HEK293 (cell line): Measurements from ENCODE around the gene UNC93A.
"Not testable (repeated sequence)": the region's sequence is repeated elsewhere in the genome, so short reads cannot be mapped to it uniquely, and the experiment has no call there.

Experiments used
- CTCF ChIA-PET: fragments of 350-600 bp; formaldehyde crosslinking; extraction: SDS; loops from one replicate; lab custom pipeline; 2021; ENCODE audit warnings: antibody characterized with exemption; lab: Yijun Ruan, JAX
- POLR2A ChIA-PET: fragments of 300-600 bp; formaldehyde crosslinking; extraction: SDS; loops from one replicate; lab custom pipeline; 2020; ENCODE audit warnings: antibody characterized with exemption, inconsistent platforms; lab: Yijun Ruan, JAX
- H3K27ac ChIP-seq: fragments of 200-500 bp; sonication (Bioruptor generic); 2 replicates; pipeline ENCODE4 v1.5.1; 2014; ENCODE audit warnings: low read depth, low read length, control low read depth, inconsistent platforms; ENCODE audit errors: extremely low read depth
- H3K36me3 ChIP-seq, 2 experiments: fragments of 200-500 bp in 1 of 2; sonication (Bioruptor generic) in 1 of 2; 1 replicate in 1 of 2; 2 replicates in 1 of 2; pipeline ENCODE4 v1.5.1; 2014 to 2017; ENCODE audit warnings: inconsistent platforms in 2 of 2, low read length in 2 of 2; ENCODE audit not compliant: control insufficient read depth in 2 of 2, insufficient read depth in 1 of 2
- H3K4me1 ChIP-seq: fragments of 200-500 bp; sonication (Bioruptor generic); 2 replicates; pipeline ENCODE4 v1.5.1; 2014; ENCODE audit warnings: mild to moderate bottlenecking, low read length, inconsistent platforms; ENCODE audit not compliant: control insufficient read depth, insufficient read depth
- H3K4me3 ChIP-seq: 2 replicates; pipeline ENCODE4 v1.5.1; 2011; ENCODE audit warnings: low read depth, mild to moderate bottlenecking, control low read depth, low read length, moderate library complexity
- H3K9me3 ChIP-seq: fragments of 200-500 bp; sonication (Bioruptor generic); 2 replicates; pipeline ENCODE4 v1.5.1; 2014; ENCODE audit warnings: low read depth, low read length, inconsistent platforms; ENCODE audit not compliant: control insufficient read depth, insufficient read depth
- GLIS2 ChIP-seq: fragments of 450-650 bp; formaldehyde crosslinking; IDR thresholded peaks from 2 replicates; pipeline ENCODE4 v1.5.1; 2016; ENCODE audit warnings: missing biosample characterization, missing genetic modification characterization
- HOXD13 ChIP-seq: sonication (generic); formaldehyde crosslinking; IDR thresholded peaks from 2 replicates; pipeline ENCODE4 v1.8.0; 2022; ENCODE audit warnings: missing genetic modification reagents, borderline replicate concordance
- MZF1 ChIP-seq: fragments of 450-650 bp; formaldehyde crosslinking; IDR thresholded peaks from 2 replicates; pipeline ENCODE4 v1.5.1; 2017; ENCODE audit warnings: missing biosample characterization, missing genetic modification characterization, borderline replicate concordance
- PATZ1 ChIP-seq: fragments of 450-650 bp; formaldehyde crosslinking; IDR thresholded peaks from 2 replicates; pipeline ENCODE4 v1.5.1; 2016; ENCODE audit warnings: missing biosample characterization, missing genetic modification characterization
- RBAK ChIP-seq: fragments of 450-650 bp; formaldehyde crosslinking; IDR thresholded peaks from 2 replicates; pipeline ENCODE4 v1.5.1; 2016; ENCODE audit warnings: missing biosample characterization, missing genetic modification characterization
- ZBTB11 ChIP-seq: fragments of 450-650 bp; formaldehyde crosslinking; conservative IDR thresholded peaks from 2 replicates; pipeline ENCODE4 v1.5.1; 2016; ENCODE audit warnings: low read depth, missing biosample characterization, missing genetic modification characterization
- ZNF23 ChIP-seq: fragments of 450-650 bp; formaldehyde crosslinking; IDR thresholded peaks from 2 replicates; pipeline ENCODE4 v1.5.1; 2016; ENCODE audit warnings: missing biosample characterization, missing genetic modification characterization, borderline replicate concordance
- ZNF280D ChIP-seq: fragments of 450-650 bp; formaldehyde crosslinking; IDR thresholded peaks from 2 replicates; pipeline ENCODE4 v1.5.1; 2016; ENCODE audit warnings: missing biosample characterization, missing genetic modification characterization
- ZNF529 ChIP-seq: fragments of 450-650 bp; formaldehyde crosslinking; IDR thresholded peaks from 2 replicates; pipeline ENCODE4 v1.5.1; 2017; ENCODE audit warnings: missing genetic modification characterization, missing biosample characterization; ENCODE audit not compliant: insufficient replicate concordance
- ZNF571 ChIP-seq: fragments of 450-650 bp; formaldehyde crosslinking; IDR thresholded peaks from 2 replicates; pipeline ENCODE4 v1.5.0; 2017; ENCODE audit warnings: missing biosample characterization, missing genetic modification characterization
- ZNF629 ChIP-seq: fragments of 450-650 bp; formaldehyde crosslinking; IDR thresholded peaks from 2 replicates; pipeline ENCODE4 v1.5.1; 2017; ENCODE audit warnings: missing biosample characterization, missing genetic modification characterization
- ZSCAN4 ChIP-seq: fragments of 450-650 bp; formaldehyde crosslinking; IDR thresholded peaks from 2 replicates; pipeline ENCODE4 v1.5.1; 2017; ENCODE audit warnings: missing biosample characterization, missing genetic modification characterization

UNC93A gene

GRCh38 chr6:167248878-167249455 is 42.1 kb upstream of the UNC93A start:
- CTCF ChIA-PET, result interaction anchor here (0.6 to 0.9 kb wide), 2 partner anchors 123 to 293 kb away, joined by 3 to 5 read pairs; no protein-coding TSS in a partner anchor
- H3K27ac ChIP-seq, H3K36me3 ChIP-seq, H3K4me1 ChIP-seq, H3K4me3 ChIP-seq, H3K9me3 ChIP-seq, POLR2A ChIA-PET: not testable (repeated sequence)

- TF ChIP-seq MZF1 (tag by site-specific recombination) (no peak), PATZ1 (tag by site-specific recombination) (no peak), ZNF629 (no peak), GLIS2 (tag by site-specific recombination) (no peak), ZNF571 (tag by site-specific recombination) (no peak), RBAK (tag by site-specific recombination) (no peak), ZSCAN4 (tag by site-specific recombination) (no peak), HOXD13 (CRISPR knock-in tag) (no peak), ZNF280D (tag by site-specific recombination) (no peak), ZNF529 (tag by site-specific recombination) (no peak), ZBTB11 (tag by site-specific recombination) (no peak), ZNF23 (no peak)
- TF ChIP-seq, all 188 proteins: peak for 0
- POLR2A ChIA-PET, result no interaction called here
- Histone ChIP-seq H3K36me3 (no peaks in the 10 kb centered on the region), H3K9me3 (no peaks in the 10 kb centered on the region), H3K4me3 (no peak overlapping the region), H3K4me1 (no peaks in the 10 kb centered on the region), H3K27ac (no peak overlapping the region)
- CTCF ChIA-PET, result interaction anchor here (0.6 kb wide), 1 partner anchor 118 kb away, joined by 3 read pairs; no protein-coding TSS in a partner anchor
Observed at GRCh38 chr6:167252271-167252670, 38.8 kb upstream of the UNC93A start.
